ENCODE measurements around the gene TES.

Gene TES

GRCh38 chr7:116200963-116201362 is 9.4 kb upstream of the TES start:
- TF ChIP-seq CTCF (IDR thresholded peaks at IDR 0.05; ENCODE audit: borderline replicate concordance, extremely low read depth, low read length, poor library complexity, severe bottlenecking) (no peak), EZH2 (IDR thresholded peaks at IDR 0.05; ENCODE audit: borderline replicate concordance, low read depth, low read length, severe bottlenecking) (no peak)
- Histone ChIP-seq H3K36me3 (ENCODE audit: insufficient read depth, low read length) (no peaks in the 10 kb centered on the region), H3K79me2 (ENCODE audit: insufficient read depth, low read length) (no peaks in the 10 kb centered on the region), H4K20me1 (ENCODE audit: insufficient read depth, low read length) (no peaks in the 10 kb centered on the region), H2AFZ (ENCODE audit: low read depth, low read length) (no peak overlapping the region), H3K4me1 (ENCODE audit: insufficient read depth, low read length) (no peaks in the 10 kb centered on the region), H3K9ac (ENCODE audit: low read depth, low read length) (no peak overlapping the region), H3K27me3 (ENCODE audit: insufficient read depth, low read length, poor library complexity) (no peaks in the 10 kb centered on the region), H3K9me3 (ENCODE audit: insufficient read depth, low read length, severe bottlenecking) (no peaks in the 10 kb centered on the region), H3K27ac (ENCODE audit: low read length) (no peak overlapping the region), H3K4me2 (ENCODE audit: insufficient read depth, low read length) (no peak overlapping the region), H3K4me3 (ENCODE audit: low read depth in 1 of 2, low read length in 2 of 2) (no peak overlapping the region)
- DNase-seq (no peak), ATAC-seq (ENCODE audit: insufficient read depth, low read depth) (no peak)

- H3K79me2 ChIP-seq (ENCODE audit: insufficient read depth, low read length) = no peaks in the 10 kb centered on the region
- ATAC-seq (ENCODE audit: insufficient read depth, low read depth) (no peak), DNase-seq (no peak)
- peaks cover 7% of the 10 kb centered on the region for H3K9me3 ChIP-seq (ENCODE audit: insufficient read depth, low read length, severe bottlenecking)
- no peaks in the 10 kb centered on the region for H3K36me3 ChIP-seq (ENCODE audit: insufficient read depth, low read length)
- no peak overlapping the region for H3K27ac ChIP-seq (ENCODE audit: low read length)
- H3K9ac ChIP-seq (ENCODE audit: low read depth, low read length) = no peak overlapping the region
- no peak overlapping the region for H3K4me3 ChIP-seq (ENCODE audit: low read depth in 1 of 2, low read length in 2 of 2)
- TF ChIP-seq EZH2 (IDR thresholded peaks at IDR 0.05; ENCODE audit: borderline replicate concordance, low read depth, low read length, severe bottlenecking) (no peak), CTCF (IDR thresholded peaks at IDR 0.05; ENCODE audit: borderline replicate concordance, extremely low read depth, low read length, poor library complexity, severe bottlenecking) (no peak)
- H3K4me1 ChIP-seq (ENCODE audit: insufficient read depth, low read length) = peaks cover 5% of the 10 kb centered on the region
- H3K4me2 ChIP-seq (ENCODE audit: insufficient read depth, low read length) = no peak overlapping the region
- H2AFZ ChIP-seq (ENCODE audit: low read depth, low read length) = no peak overlapping the region
- no peaks in the 10 kb centered on the region for H3K27me3 ChIP-seq (ENCODE audit: insufficient read depth, low read length, poor library complexity)
- no peaks in the 10 kb centered on the region for H4K20me1 ChIP-seq (ENCODE audit: insufficient read depth, low read length)
These were observed 4.2 kb upstream of the TES start for GRCh38 chr7:116206141-116206540.

GRCh38 chr7:116208919-116209318 is 1.4 kb upstream of the TES start:
- H3K4me2 ChIP-seq (ENCODE audit: insufficient read depth, low read length) = no peak overlapping the region
- no peaks in the 10 kb centered on the region for H3K79me2 ChIP-seq (ENCODE audit: insufficient read depth, low read length)
- H3K9me3 ChIP-seq (ENCODE audit: insufficient read depth, low read length, severe bottlenecking) = peaks cover 10% of the 10 kb centered on the region
- no peaks in the 10 kb centered on the region for H4K20me1 ChIP-seq (ENCODE audit: insufficient read depth, low read length)
- no peak overlapping the region for H3K9ac ChIP-seq (ENCODE audit: low read depth, low read length)
- H3K27ac ChIP-seq (ENCODE audit: low read length) = no peak overlapping the region
- no peak for ATAC-seq (ENCODE audit: insufficient read depth, low read depth)
- no peak overlapping the region for H2AFZ ChIP-seq (ENCODE audit: low read depth, low read length)
- TF ChIP-seq CTCF (IDR thresholded peaks at IDR 0.05; ENCODE audit: borderline replicate concordance, extremely low read depth, low read length, poor library complexity, severe bottlenecking) (no peak), EZH2 (IDR thresholded peaks at IDR 0.05; ENCODE audit: borderline replicate concordance, low read depth, low read length, severe bottlenecking) (no peak)
- peaks cover 8% of the 10 kb centered on the region for H3K4me1 ChIP-seq (ENCODE audit: insufficient read depth, low read length)
- DNase-seq = no peak
- H3K27me3 ChIP-seq (ENCODE audit: insufficient read depth, low read length, poor library complexity) = no peaks in the 10 kb centered on the region
- H3K36me3 ChIP-seq (ENCODE audit: insufficient read depth, low read length) = no peaks in the 10 kb centered on the region
- H3K4me3 ChIP-seq (ENCODE audit: low read depth in 1 of 2, low read length in 2 of 2) = no peak overlapping the region

- Histone ChIP-seq H3K9me3 (ENCODE audit: insufficient read depth, low read length, severe bottlenecking) (peaks cover 10% of the 10 kb centered on the region), H3K27ac (ENCODE audit: low read length) (no peak overlapping the region), H3K4me3 (ENCODE audit: low read depth in 1 of 2, low read length in 2 of 2) (no peak overlapping the region), H3K4me2 (ENCODE audit: insufficient read depth, low read length) (no peak overlapping the region), H3K4me1 (ENCODE audit: insufficient read depth, low read length) (peaks cover 8% of the 10 kb centered on the region), H3K27me3 (ENCODE audit: insufficient read depth, low read length, poor library complexity) (no peaks in the 10 kb centered on the region), H2AFZ (ENCODE audit: low read depth, low read length) (no peak overlapping the region), H3K79me2 (ENCODE audit: insufficient read depth, low read length) (no peaks in the 10 kb centered on the region), H3K36me3 (ENCODE audit: insufficient read depth, low read length) (no peaks in the 10 kb centered on the region), H3K9ac (ENCODE audit: low read depth, low read length) (no peak overlapping the region), H4K20me1 (ENCODE audit: insufficient read depth, low read length) (no peaks in the 10 kb centered on the region)
- ATAC-seq (ENCODE audit: insufficient read depth, low read depth) (no peak), DNase-seq (no peak)
- TF ChIP-seq EZH2 (IDR thresholded peaks at IDR 0.05; ENCODE audit: borderline replicate concordance, low read depth, low read length, severe bottlenecking) (no peak), CTCF (IDR thresholded peaks at IDR 0.05; ENCODE audit: borderline replicate concordance, extremely low read depth, low read length, poor library complexity, severe bottlenecking) (no peak)
These were observed 723 bp upstream of the TES start for GRCh38 chr7:116209561-116210070.

All from DND-41 (cell line).